GM23338 (cell line): Measurements from ENCODE around the gene IGF2. TPM values are rescaled to one million over a fixed set of nuclear protein-coding genes. Genes with fewer than 3 reads are reported as not detected.

Source experiments
- ATAC-seq: fragments of 200-7000 bp; cut with Tn5 transposase; 3 replicates; pipeline ENCODE4 v1.9.1; 2020
- DNase-seq: peaks from one replicate; pipeline ENCODE4 v3.0.0-alpha.2; 2015; ENCODE audit warnings: low spot score
- H2AFZ ChIP-seq: fragments of 200-600 bp; sonication (generic); 2 replicates; pipeline ENCODE4 v1.8.0; 2016; ENCODE audit warnings: antibody characterized with exemption, mild to moderate bottlenecking, moderate library complexity
- H3F3A ChIP-seq: fragments of 200-600 bp; sonication (generic); replicated peaks from 2 replicates; pipeline ENCODE4 v1.8.0; 2017; ENCODE audit warnings: antibody characterized with exemption, mixed run types, low read depth
- H3K27ac ChIP-seq: fragments of 200-600 bp; sonication (generic); 2 replicates; pipeline ENCODE4 v1.6.1; 2016; ENCODE audit warnings: low read depth
- H3K27me3 ChIP-seq: fragments of 200-600 bp; sonication (generic); 2 replicates; pipeline ENCODE4 v1.8.0; 2016; ENCODE audit warnings: mild to moderate bottlenecking, mixed run types, moderate library complexity; ENCODE audit not compliant: insufficient read depth
- H3K36me3 ChIP-seq: fragments of 200-600 bp; sonication (generic); 2 replicates; pipeline ENCODE4 v1.8.0; 2016; ENCODE audit warnings: mild to moderate bottlenecking; ENCODE audit not compliant: insufficient read depth
- H3K4me1 ChIP-seq: fragments of 200-600 bp; sonication (generic); 2 replicates; pipeline ENCODE4 v1.8.0; 2016; ENCODE audit warnings: mild to moderate bottlenecking, moderate library complexity; ENCODE audit not compliant: insufficient read depth
- H3K4me2 ChIP-seq: fragments of 200-600 bp; sonication (generic); 2 replicates; pipeline ENCODE4 v1.7.1; 2017; ENCODE audit warnings: mixed run types
- H3K4me3 ChIP-seq: fragments of 200-600 bp; sonication (generic); 2 replicates; pipeline ENCODE4 v1.6.1; 2016; ENCODE audit warnings: mixed run types
- H3K79me2 ChIP-seq: fragments of 200-600 bp; sonication (generic); replicated peaks from 2 replicates; pipeline ENCODE4 v1.8.0; 2017; ENCODE audit warnings: mild to moderate bottlenecking; ENCODE audit not compliant: insufficient read depth
- H3K9me2 ChIP-seq: fragments of 200-600 bp; sonication (generic); 2 replicates; pipeline ENCODE4 v1.8.0; 2017; ENCODE audit not compliant: insufficient read depth
- H4K20me1 ChIP-seq: fragments of 200-600 bp; sonication (generic); replicated peaks from 2 replicates; pipeline ENCODE4 v1.8.0; 2017; ENCODE audit warnings: mild to moderate bottlenecking; ENCODE audit not compliant: insufficient read depth
- H3K27ac Mint-ChIP-seq: 2 replicates; pipeline ENCODE4 v1.8.0; 2020; ENCODE audit warnings: inconsistent platforms, mild to moderate bottlenecking, moderate library complexity, mixed read lengths
- H3K27me3 Mint-ChIP-seq: 3 replicates; pipeline ENCODE4 v1.8.0; 2022; ENCODE audit warnings: low read depth, mild to moderate bottlenecking, moderate library complexity, mixed read lengths, inconsistent platforms; ENCODE audit not compliant: insufficient read depth, poor library complexity
- H3K36me3 Mint-ChIP-seq: 3 replicates; pipeline ENCODE4 v1.8.0; 2021; ENCODE audit warnings: low read depth, mild to moderate bottlenecking, inconsistent platforms, moderate library complexity, mixed read lengths
- H3K4me1 Mint-ChIP-seq: 3 replicates; pipeline ENCODE4 v1.8.0; 2020; ENCODE audit warnings: mild to moderate bottlenecking, inconsistent platforms, mixed read lengths
- H3K4me3 Mint-ChIP-seq: 3 replicates; pipeline ENCODE4 v1.8.0; 2021; ENCODE audit warnings: moderate library complexity, mild to moderate bottlenecking, inconsistent platforms, mixed read lengths
- H3K9me3 Mint-ChIP-seq: 3 replicates; pipeline ENCODE4 v1.8.0; 2020; ENCODE audit warnings: moderate library complexity, mild to moderate bottlenecking, inconsistent platforms, mixed read lengths
- CTCF ChIP-seq, 2 experiments: fragments of 200-600 bp in 1 of 2; sonication (generic) in 1 of 2; conservative IDR thresholded peaks; 2 replicates each; pipeline versions ENCODE4 v1.5.1 to v1.6.1; 2016 to 2017; ENCODE audit warnings: antibody characterized with exemption in 2 of 2, low read depth in 2 of 2, mild to moderate bottlenecking in 2 of 2, moderate library complexity in 1 of 2
- JUNB ChIP-seq: IDR thresholded peaks from one replicate; pipeline ENCODE4 v1.6.1; 2016; ENCODE audit warnings: antibody characterized with exemption; ENCODE audit not compliant: unreplicated experiment
- POLR2AphosphoS5 ChIP-seq: IDR thresholded peaks from 2 replicates; pipeline ENCODE4 v1.6.1; 2016; ENCODE audit warnings: antibody characterized with exemption, low read depth
- REST ChIP-seq: IDR thresholded peaks from one replicate; pipeline ENCODE4 v1.6.1; 2018; ENCODE audit warnings: antibody characterized with exemption; ENCODE audit not compliant: unreplicated experiment
- STAT1 ChIP-seq: IDR thresholded peaks from one replicate; pipeline ENCODE4 v1.6.1; 2016; ENCODE audit warnings: antibody characterized with exemption; ENCODE audit not compliant: unreplicated experiment
- ZNF114 ChIP-seq: fragments of 250-450 bp; sonication (Bioruptor Pico); IDR thresholded peaks from 2 replicates; pipeline ENCODE4 v1.5.0; 2020; ENCODE audit warnings: mild to moderate bottlenecking, moderate library complexity
- ZNF462 ChIP-seq: fragments of 250-450 bp; sonication (Bioruptor Pico); IDR thresholded peaks from 2 replicates; pipeline ENCODE4 v1.5.0; 2020; ENCODE audit warnings: mild to moderate bottlenecking, moderate library complexity
- polyA plus RNA-seq: library from polyadenylated mRNA; unstranded; fragments of >200 nt; fragmentation: Nextera tagmentation; extraction: Ambion mirVana; gene quantifications from 2 replicates; pipeline ENCODE4 v1.2.1, GENCODE V29; 2016
- total RNA-seq: library from RNA; depleted of rRNA; stranded (reverse); fragments of >200 nt; shearing (Covaris generic); gene quantifications from 2 replicates; pipeline ENCODE4 v1.2.3, GENCODE V29; 2014

IGF2 gene
- total and polyA plus RNA-seq, 2 experiments from 2014 or later, result 1.4 to 4.0 TPM

GRCh38 chr11:2151500-2152257, 12.5 kb upstream of the IGF2 start:
- Mint-ChIP-seq H3K36me3 (no peaks in the 10 kb centered on the region), H3K9me3 (no peaks in the 10 kb centered on the region), H3K4me3 (no peak overlapping the region; the same call in 2 of the 3 replicates), H3K4me1 (peaks cover 7% of the 10 kb centered on the region; the same call in 2 of the 3 replicates), H3K27me3 (peaks cover 27% of the 10 kb centered on the region), H3K27ac (no peak overlapping the region)
- Histone ChIP-seq H3K4me1 (no peaks in the 10 kb centered on the region; the same call in 1 of the 2 replicates), H3K27ac (no peak overlapping the region), H2AFZ (no peak overlapping the region), H4K20me1 (no peaks in the 10 kb centered on the region), H3K27me3 (peaks cover 23% of the 10 kb centered on the region), H3K79me2 (no peaks in the 10 kb centered on the region), H3K4me3 (peak overlapping the region; percentile 5; the same call in 1 of the 2 replicates), H3F3A (no peaks in the 10 kb centered on the region), H3K4me2 (peak overlapping the region; percentile 34; the same call in 1 of the 2 replicates), H3K36me3 (no peaks in the 10 kb centered on the region), H3K9me2 (no peaks in the 10 kb centered on the region)
- peak; percentile 92 for DNase-seq
- peak; percentile 52 for ATAC-seq
- TF ChIP-seq ZNF462, result no peak
- TF ChIP-seq ZNF114 (CRISPR knock-in tag), result no peak
- TF ChIP-seq STAT1, result no peak
- TF ChIP-seq REST, result no peak
- TF ChIP-seq POLR2AphosphoS5, result no peak
- TF ChIP-seq JUNB, result no peak
- TF ChIP-seq CTCF (conservative IDR thresholded peaks at IDR 0.05; ENCODE audit: low read depth in 2 of 2), result peak; percentile 82 to 84
